Epidermal melanocyte (primary cell): ENCODE data around the gene MYH13.
"Not testable (repeated sequence)": the region's sequence is repeated elsewhere in the genome, so short reads cannot be mapped to it uniquely, and the experiment has no call there.

Source experiments
- DNase-seq: peaks from one replicate; pipeline ENCODE4 v3.0.0; 2011; ENCODE audit warnings: low spot score; ENCODE audit not compliant: insufficient read length

Gene MYH13

GRCh38 chr17:10305398-10305797 lies 67.4 kb downstream of the MYH13 start:
- no peak for DNase-seq

DNA sequence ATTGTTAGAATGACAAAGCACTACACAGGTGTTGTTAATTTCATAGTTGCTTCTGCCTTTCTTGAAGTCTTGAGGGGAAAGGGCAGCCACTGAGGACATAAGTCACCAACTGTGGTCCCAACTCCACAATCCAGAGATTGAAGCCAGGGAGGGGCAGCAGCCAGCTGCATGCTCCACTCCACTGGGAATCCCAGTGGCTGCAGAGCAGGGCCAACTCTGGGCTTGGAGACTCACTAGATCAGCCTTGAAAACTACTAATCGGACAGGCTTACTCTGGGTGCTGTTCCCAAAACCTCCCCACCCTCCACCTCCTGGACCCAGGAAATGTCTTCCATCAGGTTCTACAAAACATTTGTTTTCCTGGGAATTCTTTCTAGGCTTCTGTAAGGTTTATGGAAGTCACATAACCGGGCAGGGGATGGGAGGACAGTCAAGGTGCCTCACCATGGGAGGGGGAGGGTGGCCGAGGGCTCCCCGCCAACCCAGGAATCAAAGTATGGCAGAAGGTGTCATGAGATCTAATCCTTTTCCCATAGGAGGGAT lies 68.0 kb downstream of the MYH13 start:
- DNase-seq = no peak

DNA sequence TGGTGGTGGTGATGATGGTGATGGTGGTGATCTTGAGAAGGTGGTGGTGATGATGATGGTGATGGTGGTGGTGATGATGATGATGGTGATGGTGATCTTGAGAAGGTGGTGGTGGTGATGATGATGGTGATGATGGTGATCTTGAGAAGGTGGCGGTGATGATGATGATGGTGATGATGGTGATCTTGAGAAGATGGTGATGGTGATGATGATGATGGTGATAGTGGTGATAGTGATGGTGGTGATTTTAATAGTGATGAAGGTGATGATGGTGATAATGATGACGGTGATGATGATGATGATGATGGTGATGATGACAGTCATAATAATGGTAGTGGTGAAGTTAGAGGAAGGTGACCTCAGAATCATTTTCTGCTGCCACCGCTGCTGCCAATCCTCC lies 75.1 kb downstream of the MYH13 start:
- DNase-seq = no peak

GRCh38 chr17:10295728-10296343 lies 77.0 kb downstream of the MYH13 start:
- peak; percentile 45 for DNase-seq

DNA sequence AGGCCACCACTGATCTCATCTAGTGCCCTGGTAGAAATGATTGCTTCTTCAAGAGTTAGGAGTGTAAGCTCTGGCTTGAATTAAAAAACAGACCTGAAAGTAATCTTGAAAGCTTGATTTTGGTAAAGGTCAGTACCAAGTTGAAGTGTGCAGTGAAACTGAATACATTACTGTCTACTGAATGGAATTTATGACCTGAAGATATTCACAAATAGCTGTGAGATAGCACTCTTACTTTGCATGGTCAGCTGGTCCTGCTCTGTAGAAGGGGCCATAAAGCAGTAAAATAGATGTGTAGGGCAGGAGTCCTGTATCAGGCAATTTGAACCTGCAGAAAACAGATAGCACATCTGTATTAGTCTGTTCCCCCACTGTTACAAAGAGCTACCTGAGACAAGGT lies 78.6 kb downstream of the MYH13 start:
- no peak for DNase-seq

- DNase-seq = no peak
Measured at GRCh38 chr17:10292057-10292937, 80.5 kb downstream of the MYH13 start.

GRCh38 chr17:10291576-10291975 lies 81.2 kb downstream of the MYH13 start:
- not testable (repeated sequence) for DNase-seq

DNA sequence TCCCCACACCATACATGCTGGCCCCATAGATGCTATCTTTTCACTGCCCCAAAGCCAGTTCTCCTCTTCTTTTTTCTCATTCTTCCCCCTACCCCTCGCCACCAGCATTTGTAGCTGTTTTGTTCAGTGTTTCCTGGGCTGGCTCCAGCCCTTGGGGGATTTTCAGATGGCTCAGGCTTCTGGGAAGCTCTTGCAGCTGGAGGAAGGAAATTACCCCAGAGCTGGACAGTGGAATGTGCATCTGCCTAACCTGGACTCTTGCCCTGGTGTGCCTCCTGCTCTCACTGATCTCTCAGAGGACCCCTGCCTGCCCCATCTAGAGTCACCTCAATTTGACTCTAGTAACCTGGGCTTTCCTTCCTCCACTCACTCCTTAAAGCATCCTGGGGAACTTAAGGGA lies 82.8 kb downstream of the MYH13 start:
- no peak for DNase-seq

DNA sequence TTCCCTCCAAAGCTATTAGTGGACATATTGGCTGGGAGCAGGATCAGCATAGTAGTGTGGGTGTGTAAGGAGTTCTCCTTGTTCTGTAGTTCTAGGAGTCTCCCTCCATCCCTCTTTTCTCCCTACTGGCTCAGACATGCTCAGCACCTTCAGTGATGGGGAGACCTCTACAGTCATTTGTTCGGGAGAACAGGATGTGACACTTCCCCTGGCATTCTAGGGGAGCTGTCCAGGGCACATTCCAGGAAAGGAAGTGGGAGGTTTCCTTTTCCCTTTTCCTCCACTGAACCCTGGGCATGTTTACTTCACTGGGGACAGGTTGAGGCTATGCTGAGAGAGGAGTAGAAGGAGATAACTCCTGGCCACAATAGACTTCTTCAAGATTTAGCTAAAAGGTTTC lies 86.5 kb downstream of the MYH13 start:
- DNase-seq = no peak

DNA sequence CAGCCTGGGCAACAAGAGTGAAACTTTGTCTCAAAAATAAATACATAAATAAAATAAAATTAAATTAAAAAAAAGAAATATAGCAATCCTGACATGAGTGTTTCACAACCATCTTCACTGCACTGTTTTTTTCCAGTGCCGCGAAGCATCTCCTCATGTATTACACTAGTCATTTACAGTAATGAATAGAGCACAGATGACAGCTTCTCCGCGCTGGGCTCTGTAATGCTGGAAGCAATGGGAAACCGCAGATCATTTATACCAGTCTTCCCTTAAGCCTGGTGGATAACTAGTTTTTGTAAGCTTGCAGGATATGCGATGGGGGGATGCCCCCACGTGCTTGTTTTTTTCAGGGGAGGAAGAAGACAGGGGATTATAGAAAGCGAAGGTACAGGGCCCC lies 86.9 kb downstream of the MYH13 start:
- DNase-seq = no peak

DNA sequence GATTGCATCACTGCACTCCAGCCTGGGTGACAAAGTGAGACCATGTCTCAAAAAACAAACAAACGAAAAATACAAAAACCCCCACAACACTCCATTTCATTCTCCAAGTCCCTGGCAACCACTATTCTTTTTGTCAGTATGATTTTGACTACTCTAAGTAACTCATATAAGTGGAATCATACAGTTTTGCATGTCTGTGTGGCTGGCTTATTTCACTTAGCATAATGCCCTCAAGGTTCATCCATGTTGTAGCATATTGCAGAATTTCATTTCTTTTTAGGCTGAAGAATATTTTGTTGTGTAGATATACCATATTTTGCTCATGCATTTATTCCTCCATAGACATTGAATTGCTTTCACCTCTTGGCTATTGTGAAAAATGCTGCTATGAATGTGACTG lies 92.7 kb downstream of the MYH13 start:
- DNase-seq = no peak

- DNase-seq = no peak
Measured at GRCh38 chr17:10278218-10278617, 94.6 kb downstream of the MYH13 start.

DNA sequence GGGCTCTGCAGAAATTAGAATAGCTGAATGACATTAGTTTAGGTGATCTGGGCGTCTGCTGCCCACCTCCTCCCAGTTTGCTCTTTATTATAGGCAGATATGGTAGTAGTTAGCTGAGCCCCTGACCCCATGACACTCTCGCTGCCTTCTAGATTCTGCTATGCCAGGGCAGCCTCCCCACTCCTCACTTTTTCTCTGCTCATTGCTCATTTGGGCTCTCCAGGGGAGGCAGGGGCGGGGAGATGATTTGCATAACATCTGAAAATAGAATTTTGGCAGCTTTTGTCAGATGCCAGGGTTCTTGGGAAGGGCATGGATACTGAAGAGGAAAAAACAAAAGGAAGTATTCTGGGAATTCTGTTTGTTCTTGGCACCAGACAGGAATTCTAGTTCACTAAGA lies 96.4 kb downstream of the MYH13 start:
- no peak for DNase-seq

DNA sequence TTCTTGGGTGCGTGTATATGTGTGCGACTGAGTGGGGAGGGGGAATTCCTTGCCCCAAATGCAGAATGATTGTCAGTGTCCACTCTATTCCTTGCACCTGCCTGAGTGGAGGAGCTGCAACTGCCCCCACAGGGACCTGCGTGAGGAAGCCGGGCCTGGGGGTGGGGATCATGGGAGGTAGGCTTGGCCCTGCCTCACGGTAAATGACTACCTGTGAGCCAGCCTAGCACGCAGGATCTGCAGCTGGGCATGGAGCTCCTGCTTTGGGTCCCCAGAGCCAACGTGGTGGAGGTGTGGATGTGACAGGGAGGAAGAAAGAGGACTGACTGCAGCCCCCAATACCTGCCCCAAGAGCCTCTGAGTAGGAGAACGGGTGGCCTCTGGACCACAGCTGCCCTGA lies 97.4 kb downstream of the MYH13 start:
- no peak for DNase-seq

DNA sequence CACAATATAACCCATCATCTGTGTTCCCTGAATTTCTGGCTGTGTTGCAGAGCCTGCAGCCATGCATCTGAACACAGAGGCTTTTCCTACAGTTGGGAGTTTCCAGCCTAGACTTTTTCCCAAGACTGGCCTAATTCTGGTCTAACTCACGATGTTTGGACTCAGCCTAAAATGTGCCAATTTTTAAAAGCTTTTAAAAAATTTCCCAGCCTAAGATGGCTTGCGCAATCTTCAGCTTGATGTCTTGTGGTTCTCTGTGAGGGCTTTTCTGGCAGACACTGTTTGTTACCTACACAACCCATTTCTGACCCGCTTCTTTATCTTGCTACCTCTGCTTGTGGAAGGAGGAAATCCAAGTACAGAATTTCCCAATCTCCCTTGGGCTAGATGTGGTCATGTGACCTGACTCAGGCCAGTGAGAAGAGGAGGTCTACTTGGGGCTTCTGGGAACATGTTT lies 101.7 kb downstream of the MYH13 start:
- DNase-seq = no peak

DNA sequence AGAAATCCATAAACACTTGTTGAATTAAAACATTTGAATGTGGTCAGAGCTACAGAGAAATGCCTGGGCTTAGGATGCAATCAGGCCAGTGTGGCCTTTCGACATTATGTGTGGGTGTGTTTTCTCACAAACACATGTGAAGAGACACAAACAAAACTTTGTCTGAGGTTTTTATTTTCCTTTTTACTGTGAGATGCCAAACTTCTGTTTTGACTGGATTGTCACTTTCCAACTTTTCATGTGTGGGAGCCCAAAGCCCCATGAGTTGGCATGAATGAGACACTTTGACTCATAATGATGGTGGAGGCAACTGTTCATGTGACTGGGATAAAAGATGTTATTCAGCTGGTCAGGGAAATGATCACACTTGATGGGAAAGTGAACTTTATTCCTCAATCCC lies 102.5 kb downstream of the MYH13 start:
- no peak for DNase-seq

GRCh38 chr17:10268005-10268404 lies 104.8 kb downstream of the MYH13 start:
- DNase-seq = no peak

- no peak for DNase-seq
Measured at GRCh38 chr17:10266296-10266876, 106.4 kb downstream of the MYH13 start.

GRCh38 chr17:10265100-10265810 lies 107.6 kb downstream of the MYH13 start:
- DNase-seq = peak; percentile 36

- no peak for DNase-seq
Measured at GRCh38 chr17:10264051-10264450, 108.8 kb downstream of the MYH13 start.

- no peak for DNase-seq
Measured at GRCh38 chr17:10262451-10262850, 110.4 kb downstream of the MYH13 start.

DNA sequence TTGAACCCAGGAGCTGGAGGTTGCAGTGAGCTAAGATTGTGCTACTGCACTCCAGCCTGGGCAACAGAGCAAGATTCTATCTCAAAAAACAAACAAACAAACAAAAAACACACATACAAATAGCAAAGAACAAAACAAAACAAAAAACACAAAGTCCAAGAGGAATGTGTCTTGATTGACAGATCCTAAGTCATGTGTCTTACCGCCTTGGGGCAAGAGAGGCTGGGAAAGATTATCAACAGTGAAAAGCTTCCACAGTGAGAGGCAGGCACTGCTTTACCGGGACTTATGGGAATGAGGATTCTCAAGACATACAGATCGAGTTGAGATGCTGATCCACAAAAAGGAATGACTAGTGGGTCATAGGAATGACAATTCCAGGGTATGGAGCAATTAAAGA lies 111.7 kb downstream of the MYH13 start:
- DNase-seq = peak; percentile 30
